Neural progenitor cell (in vitro differentiated cells): ENCODE measurements around the gene SIM2. TPM values are rescaled to one million over a fixed set of nuclear protein-coding genes. Genes with fewer than 3 reads are reported as not detected.

Experiments used
- DNase-seq: peaks from one replicate; pipeline ENCODE4 v3.0.0-alpha.2; 2016; ENCODE audit warnings: low spot score
- H2AFZ ChIP-seq: fragments of 200-600 bp; sonication (generic); replicated peaks from 2 replicates; pipeline ENCODE4 v1.6.1; 2016; ENCODE audit warnings: antibody characterized with exemption
- H3F3A ChIP-seq: fragments of 200-600 bp; sonication (generic); 2 replicates; pipeline ENCODE4 v1.6.1; 2016; ENCODE audit warnings: antibody characterized with exemption, low read depth
- H3K27ac ChIP-seq: fragments of 200-600 bp; sonication (generic); 2 replicates; pipeline ENCODE4 v1.5.1; 2016; ENCODE audit warnings: mild to moderate bottlenecking
- H3K27me3 ChIP-seq: fragments of 200-600 bp; sonication (generic); 2 replicates; pipeline ENCODE4 v1.6.1; 2016; ENCODE audit warnings: mild to moderate bottlenecking, moderate library complexity
- H3K36me3 ChIP-seq: fragments of 200-600 bp; sonication (generic); 2 replicates; pipeline ENCODE4 v1.5.1; 2016
- H3K4me1 ChIP-seq: fragments of 200-600 bp; sonication (generic); 2 replicates; pipeline ENCODE4 v1.6.1; 2016; ENCODE audit warnings: mixed run types
- H3K4me2 ChIP-seq: fragments of 200-600 bp; sonication (generic); 2 replicates; pipeline ENCODE4 v1.6.1; 2016
- H3K4me3 ChIP-seq: fragments of 200-600 bp; sonication (generic); 2 replicates; pipeline ENCODE4 v1.5.1; 2016
- H3K79me2 ChIP-seq: fragments of 200-600 bp; sonication (generic); 2 replicates; pipeline ENCODE4 v1.6.1; 2016; ENCODE audit warnings: low read depth
- H3K9ac ChIP-seq: fragments of 200-600 bp; sonication (generic); 2 replicates; pipeline ENCODE4 v1.6.1; 2016
- H3K9me3 ChIP-seq: fragments of 200-600 bp; sonication (generic); 2 replicates; pipeline ENCODE4 v1.5.1; 2016; ENCODE audit warnings: low read depth
- H4K20me1 ChIP-seq: fragments of 200-600 bp; sonication (generic); 2 replicates; pipeline ENCODE4 v1.6.1; 2016; ENCODE audit warnings: low read depth
- H3K27ac Mint-ChIP-seq: 3 replicates; pipeline ENCODE4 v1.8.0; 2021; ENCODE audit warnings: mixed read lengths
- H3K27me3 Mint-ChIP-seq: 2 replicates; pipeline ENCODE4 v1.8.0; 2022; ENCODE audit warnings: low read depth, mild to moderate bottlenecking, inconsistent platforms, moderate library complexity, mixed read lengths; ENCODE audit not compliant: insufficient read depth
- H3K36me3 Mint-ChIP-seq: 3 replicates; pipeline ENCODE4 v1.8.0; 2021; ENCODE audit warnings: mixed read lengths
- H3K4me1 Mint-ChIP-seq: 3 replicates; pipeline ENCODE4 v1.8.0; 2021; ENCODE audit warnings: mixed read lengths
- H3K4me3 Mint-ChIP-seq: 3 replicates; pipeline ENCODE4 v1.8.0; 2021; ENCODE audit warnings: mild to moderate bottlenecking, moderate library complexity, mixed read lengths
- H3K9me3 Mint-ChIP-seq: 3 replicates; pipeline ENCODE4 v1.8.0; 2020; ENCODE audit warnings: mixed read lengths
- EZH2 ChIP-seq: fragments of 200-600 bp; sonication (generic); IDR thresholded peaks from 2 replicates; pipeline ENCODE4 v1.6.1; 2017; ENCODE audit warnings: antibody characterized with exemption, mild to moderate bottlenecking, moderate library complexity
- EZH2phosphoT487 ChIP-seq: fragments of 200-600 bp; sonication (generic); IDR thresholded peaks from 2 replicates; pipeline ENCODE4 v1.6.1; 2017; ENCODE audit warnings: antibody characterized with exemption
- total RNA-seq: library from RNA; depleted of rRNA; stranded (reverse); fragments of >200 nt; gene quantifications from 2 replicates; pipeline ENCODE4 v1.2.3, GENCODE V29; 2015; ENCODE audit warnings: low replicate concordance
- TF ChIP-seq, protein P1 (sequence below): fragments of 200-600 bp; sonication (generic); IDR thresholded peaks from 2 replicates; pipeline ENCODE4 v1.5.1; 2017; ENCODE audit warnings: antibody characterized with exemption, mild to moderate bottlenecking

SIM2 gene
- total RNA-seq, 1 donor from 2014 or later: not detected

GRCh38 chr21:36719614-36720013, 20.7 kb downstream of the SIM2 start:
- no peaks in the 10 kb centered on the region for H3K9me3 Mint-ChIP-seq
- Histone ChIP-seq H3K36me3 (no peaks in the 10 kb centered on the region), H3K9me3 (no peaks in the 10 kb centered on the region), H3K4me3 (no peak overlapping the region), H4K20me1 (no peaks in the 10 kb centered on the region), H3F3A (no peaks in the 10 kb centered on the region), H3K27me3 (peaks cover 39% of the 10 kb centered on the region), H3K79me2 (no peaks in the 10 kb centered on the region), H3K4me1 (peaks cover 4% of the 10 kb centered on the region), H3K27ac (no peak overlapping the region), H2AFZ (no peak overlapping the region), H3K9ac (no peak overlapping the region), H3K4me2 (no peak overlapping the region)
- no peak for DNase-seq
- no peaks in the 10 kb centered on the region for H3K36me3 Mint-ChIP-seq
- no peak overlapping the region for H3K27ac Mint-ChIP-seq
- H3K4me3 Mint-ChIP-seq: no peak overlapping the region
- H3K27me3 Mint-ChIP-seq: peaks cover 18% of the 10 kb centered on the region
- TF ChIP-seq EZH2 (no peak), EZH2phosphoT487 (no peak)
- TF ChIP-seq, protein P1, sequence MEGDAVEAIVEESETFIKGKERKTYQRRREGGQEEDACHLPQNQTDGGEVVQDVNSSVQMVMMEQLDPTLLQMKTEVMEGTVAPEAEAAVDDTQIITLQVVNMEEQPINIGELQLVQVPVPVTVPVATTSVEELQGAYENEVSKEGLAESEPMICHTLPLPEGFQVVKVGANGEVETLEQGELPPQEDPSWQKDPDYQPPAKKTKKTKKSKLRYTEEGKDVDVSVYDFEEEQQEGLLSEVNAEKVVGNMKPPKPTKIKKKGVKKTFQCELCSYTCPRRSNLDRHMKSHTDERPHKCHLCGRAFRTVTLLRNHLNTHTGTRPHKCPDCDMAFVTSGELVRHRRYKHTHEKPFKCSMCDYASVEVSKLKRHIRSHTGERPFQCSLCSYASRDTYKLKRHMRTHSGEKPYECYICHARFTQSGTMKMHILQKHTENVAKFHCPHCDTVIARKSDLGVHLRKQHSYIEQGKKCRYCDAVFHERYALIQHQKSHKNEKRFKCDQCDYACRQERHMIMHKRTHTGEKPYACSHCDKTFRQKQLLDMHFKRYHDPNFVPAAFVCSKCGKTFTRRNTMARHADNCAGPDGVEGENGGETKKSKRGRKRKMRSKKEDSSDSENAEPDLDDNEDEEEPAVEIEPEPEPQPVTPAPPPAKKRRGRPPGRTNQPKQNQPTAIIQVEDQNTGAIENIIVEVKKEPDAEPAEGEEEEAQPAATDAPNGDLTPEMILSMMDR: no peak
- H3K4me1 Mint-ChIP-seq: peaks cover 6% of the 10 kb centered on the region

DNA sequence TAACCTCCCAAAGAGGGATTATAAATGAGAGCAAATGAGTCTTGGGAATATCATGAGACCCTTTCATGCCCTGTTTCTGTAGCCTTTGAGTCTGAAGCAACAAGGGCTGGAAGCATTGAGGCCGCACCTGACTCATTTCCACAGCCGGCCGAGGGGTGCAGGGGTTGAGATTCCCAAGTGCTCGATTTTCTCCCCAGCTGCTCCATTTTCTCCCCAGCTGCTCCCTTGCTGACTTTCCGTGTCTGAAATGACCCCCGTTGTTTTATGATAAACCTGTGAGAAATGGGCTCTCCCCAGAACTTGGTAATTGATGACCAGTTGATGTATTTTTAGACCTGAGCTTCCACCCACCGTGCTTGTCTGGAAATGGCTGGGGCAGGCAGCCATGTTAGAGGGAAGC, 22.9 kb downstream of the SIM2 start:
- TF ChIP-seq EZH2phosphoT487: no peak
- TF ChIP-seq, protein P1: no peak
- TF ChIP-seq EZH2: no peak
- Histone ChIP-seq H3K27me3 (peaks cover 17% of the 10 kb centered on the region), H3K36me3 (no peaks in the 10 kb centered on the region), H3K4me1 (peaks cover 4% of the 10 kb centered on the region), H3K79me2 (no peaks in the 10 kb centered on the region), H3K9ac (no peak overlapping the region), H2AFZ (no peak overlapping the region), H3F3A (no peaks in the 10 kb centered on the region), H3K4me3 (no peak overlapping the region), H3K4me2 (no peak overlapping the region), H4K20me1 (no peaks in the 10 kb centered on the region), H3K27ac (no peak overlapping the region), H3K9me3 (no peaks in the 10 kb centered on the region)
- Mint-ChIP-seq H3K4me3 (no peak overlapping the region), H3K9me3 (no peaks in the 10 kb centered on the region), H3K36me3 (no peaks in the 10 kb centered on the region), H3K27ac (no peak overlapping the region), H3K27me3 (peaks cover 18% of the 10 kb centered on the region), H3K4me1 (peaks cover 6% of the 10 kb centered on the region)
- DNase-seq: no peak

DNA sequence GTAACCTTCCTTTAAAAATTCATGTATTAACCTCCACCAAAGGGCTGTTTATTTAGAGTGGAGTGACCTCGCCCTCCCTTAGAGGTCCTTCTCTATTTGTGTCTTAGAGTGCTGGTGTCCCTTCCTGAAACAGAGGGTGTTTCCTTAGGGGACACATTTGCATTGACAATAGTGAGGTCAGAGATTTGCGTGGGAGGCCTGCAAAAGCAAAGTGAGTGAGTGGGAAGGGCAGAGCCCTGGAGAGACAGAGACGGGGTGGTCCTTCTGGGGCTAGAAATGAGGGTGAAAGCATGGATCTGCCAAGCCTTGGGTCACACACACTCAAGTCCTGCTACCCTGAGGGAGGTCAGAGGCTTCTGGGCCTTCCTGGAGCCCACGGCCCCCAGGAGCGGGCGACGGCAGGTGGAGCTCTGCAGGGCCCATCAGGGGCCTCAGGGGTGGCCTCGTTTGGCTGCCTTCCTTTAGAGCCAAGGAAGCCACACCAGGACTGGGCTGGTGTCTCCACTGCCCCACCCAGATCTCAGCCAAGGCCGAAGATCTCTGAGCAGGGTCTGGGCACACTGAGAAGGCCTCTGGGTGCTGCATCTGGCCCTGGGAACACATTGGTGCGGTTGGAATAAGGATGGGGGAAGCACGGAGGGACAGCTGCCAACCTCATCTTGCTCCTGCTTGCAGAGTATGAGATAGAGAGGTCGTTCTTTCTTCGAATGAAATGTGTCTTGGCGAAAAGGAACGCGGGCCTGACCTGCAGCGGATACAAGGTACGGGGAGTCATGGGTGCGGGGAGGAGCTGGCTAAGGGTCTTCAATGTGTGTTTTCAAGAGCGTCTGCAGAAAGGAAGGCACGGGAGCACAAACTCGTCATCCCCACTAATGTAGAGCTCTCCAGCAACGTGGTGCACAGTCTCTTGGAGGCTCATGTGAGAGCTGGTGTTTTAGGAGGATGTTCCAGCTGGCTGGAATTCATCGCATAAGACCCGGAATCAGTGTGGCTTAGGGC, 23.8 kb downstream of the SIM2 start:
- Histone ChIP-seq H3K4me2 (no peak overlapping the region), H2AFZ (no peak overlapping the region), H3K4me1 (peaks cover 4% of the 10 kb centered on the region), H3F3A (no peaks in the 10 kb centered on the region), H3K27me3 (peaks cover 9% of the 10 kb centered on the region), H3K9me3 (no peaks in the 10 kb centered on the region), H3K36me3 (no peaks in the 10 kb centered on the region), H3K4me3 (no peak overlapping the region), H3K9ac (no peak overlapping the region), H4K20me1 (no peaks in the 10 kb centered on the region), H3K79me2 (no peaks in the 10 kb centered on the region), H3K27ac (no peak overlapping the region)
- Mint-ChIP-seq H3K4me1 (peaks cover 6% of the 10 kb centered on the region), H3K9me3 (no peaks in the 10 kb centered on the region), H3K36me3 (no peaks in the 10 kb centered on the region), H3K27me3 (peaks cover 18% of the 10 kb centered on the region), H3K4me3 (no peak overlapping the region), H3K27ac (no peak overlapping the region)
- DNase-seq: no peak
- TF ChIP-seq, protein P1: no peak
- TF ChIP-seq EZH2phosphoT487 (no peak), EZH2 (no peak)
